ENCODE measurements around the gene DNAH6. TPM values are rescaled to one million over a fixed set of nuclear protein-coding genes. Genes with fewer than 3 reads are reported as not detected.

Gene DNAH6
- total and polyA plus RNA-seq, 10 of the 15 experiments (the other 5 are each of a cell fraction or from before 2014, with no cell fraction given): 0.07 to 1.0 (median 0.29) TPM

- ChIA-PET RAD21 (ENCODE audit: unreplicated experiment) (interaction anchor here (0.7 kb wide), 2 partner anchors 9 to 217 kb away, joined by 4 read pairs; no protein-coding TSS in a partner anchor), SMC1A (ENCODE audit: uncharacterized antibody, unreplicated experiment) (interaction anchor here (1.1 to 1.3 kb wide), 2 partner anchors 10 to 14 kb away, joined by 3 to 4 read pairs; no protein-coding TSS in a partner anchor), POLR2A (interaction anchor here (0.7 kb wide), 1 partner anchor 459 kb away, joined by 7 read pairs; no protein-coding TSS in a partner anchor), CTCF (interaction anchor here (0.7 kb wide), 1 partner anchor 52 kb away, joined by 3 read pairs; no protein-coding TSS in a partner anchor)
- H3K27ac ChIP-seq (ENCODE audit: control insufficient read depth, insufficient read depth): no peak overlapping the region
- H3K79me2 ChIP-seq (ENCODE audit: control insufficient read depth, insufficient read depth, low read length): no peaks in the 10 kb centered on the region
- no peak overlapping the region for H3K9ac ChIP-seq (ENCODE audit: control insufficient read depth, insufficient read depth, low read length)
- BruUV-seq (replicated peaks): no TSS peak
- no peak overlapping the region for H3K4me3 ChIP-seq
- peaks cover 5% of the 10 kb centered on the region for H3K4me1 ChIP-seq (ENCODE audit: control insufficient read depth, insufficient read depth, low read length)
- FAIRE-seq (no peak), ATAC-seq (no peak), DNase-seq (ENCODE audit: low read depth, low spot score) (no peak)
- TF ChIP-seq POLR2A (IDR thresholded peaks at IDR 0.05; ENCODE audit: low read depth, low read length): no peak
- TF ChIP-seq ASH2L (IDR thresholded peaks at IDR 0.05; ENCODE audit: borderline replicate concordance, low read depth): no peak
- no peak for TF ChIP-seq FOXM1 (IDR thresholded peaks at IDR 0.05; ENCODE audit: low read depth, low read length)
- no peak for TF ChIP-seq TCF12 (IDR thresholded peaks at IDR 0.05; ENCODE audit: low read depth, low read length)
- no peak for TF ChIP-seq NFXL1 (IDR thresholded peaks at IDR 0.05; ENCODE audit: borderline replicate concordance)
- no peak for TF ChIP-seq USF2 (IDR thresholded peaks at IDR 0.05; ENCODE audit: borderline replicate concordance, low read depth, low read length)
- no peak for TF ChIP-seq CREB1 (IDR thresholded peaks at IDR 0.05; ENCODE audit: low read depth)
- no peak for TF ChIP-seq YY1 (IDR thresholded peaks at IDR 0.05; ENCODE audit: low read depth, low read length)
- no peak for TF ChIP-seq CTCF (IDR thresholded peaks at IDR 0.05 in 2 of 3, conservative IDR thresholded peaks at IDR 0.05 in 1 of 3; ENCODE audit: control insufficient read depth in 2 of 3, extremely low read depth in 1 of 3, insufficient read depth in 1 of 3, low read depth in 3 of 3, low read length in 3 of 3)
- no peak for TF ChIP-seq MEF2A (IDR thresholded peaks at IDR 0.05; ENCODE audit: insufficient read depth, low read depth, low read length)
- no peak for TF ChIP-seq ZBTB4 (CRISPR knock-in tag; IDR thresholded peaks at IDR 0.05)
- TF ChIP-seq SMC3 (IDR thresholded peaks at IDR 0.05; ENCODE audit: borderline replicate concordance, low read length): no peak
- no peak overlapping the region for H2AFZ ChIP-seq (ENCODE audit: control insufficient read depth, low read depth, low read length)
- H3K36me3 ChIP-seq (ENCODE audit: control insufficient read depth in 2 of 2, insufficient read depth in 2 of 2, low read length in 1 of 2): no peaks in the 10 kb centered on the region
- no peak overlapping the region for H3K4me2 ChIP-seq (ENCODE audit: control insufficient read depth, insufficient read depth)
- no peaks in the 10 kb centered on the region for H3K27me3 ChIP-seq (replicated peaks in 1 of 2; ENCODE audit: control insufficient read depth in 2 of 2, insufficient read depth in 2 of 2, low read length in 1 of 2)
- no peaks in the 10 kb centered on the region for H4K20me1 ChIP-seq (ENCODE audit: control insufficient read depth, insufficient read depth)
- H3K9me3 ChIP-seq (replicated peaks; ENCODE audit: control insufficient read depth, insufficient read depth, low read length): no peaks in the 10 kb centered on the region
- in situ Hi-C loops (cut with MboI): no loop called here
- intact Hi-C loops (cut with micrococcal nuclease; ENCODE audit: unreplicated experiment): no loop called here
Observed at GRCh38 chr2:84786601-84787000, 270.3 kb downstream of the DNAH6 start.

All from GM12878 (cell line).